Caco-2 (cell line): ENCODE results near the gene AMPH. TPM values are rescaled to one million over a fixed set of nuclear protein-coding genes. Genes with fewer than 3 reads are reported as not detected.

ENCODE experiments used
- BruUV-seq: library from RNA; stranded (reverse); fragments of 400-500 nt; replicated peaks from 2 replicates; lab custom pipeline; 2021; lab: Mats Ljungman, UMichigan
- CTCF ChIA-PET: fragments of 300-600 bp; sonication (Branson Sonifier 250); formaldehyde crosslinking; loops from one replicate; lab custom pipeline; 2022; ENCODE audit warnings: antibody characterized with exemption; lab: Charles Lee
- POLR2A ChIA-PET: fragments of 300-600 bp; sonication (Branson Sonifier 250); formaldehyde crosslinking; loops from one replicate; lab custom pipeline; 2022; ENCODE audit warnings: antibody characterized with exemption; lab: Charles Lee
- DNase-seq, 2 experiments: peaks; one replicate each; pipeline versions ENCODE4 v3.0.0 to v3.0.0-alpha.2; 2020 to 2022
- H3K27me3 ChIP-seq: replicated peaks from 2 replicates; pipeline ENCODE4 v1.6.0; 2011; ENCODE audit warnings: low read length; ENCODE audit not compliant: control insufficient read depth, insufficient read depth
- H3K36me3 ChIP-seq: 2 replicates; pipeline ENCODE4 v1.5.1; 2011; ENCODE audit warnings: low read length; ENCODE audit not compliant: control insufficient read depth, insufficient read depth
- H3K4me1 ChIP-seq: fragments of 250-450 bp; sonication (Bioruptor Pico); 2 replicates; pipeline ENCODE4 v1.5.1; 2020; ENCODE audit warnings: mild to moderate bottlenecking
- H3K4me3 ChIP-seq: 2 replicates; pipeline ENCODE4 v1.5.1; 2011; ENCODE audit warnings: low read depth, mild to moderate bottlenecking, control low read depth, low read length
- H3K9me3 ChIP-seq: fragments of 250-450 bp; sonication (Bioruptor Pico); 2 replicates; pipeline ENCODE4 v1.5.1; 2020; ENCODE audit warnings: mild to moderate bottlenecking, moderate library complexity
- H3K27ac Mint-ChIP-seq: one replicate; pipeline ENCODE4 v1.8.0; 2022; ENCODE audit warnings: mixed read lengths; ENCODE audit not compliant: unreplicated experiment
- H3K27me3 Mint-ChIP-seq: one replicate; pipeline ENCODE4 v1.8.0; 2022; ENCODE audit warnings: mixed read lengths; ENCODE audit not compliant: insufficient read depth, unreplicated experiment
- H3K36me3 Mint-ChIP-seq: one replicate; pipeline ENCODE4 v1.8.0; 2022; ENCODE audit warnings: mild to moderate bottlenecking, mixed read lengths; ENCODE audit not compliant: insufficient read depth, unreplicated experiment
- H3K4me1 Mint-ChIP-seq: one replicate; pipeline ENCODE4 v1.8.0; 2022; ENCODE audit warnings: low read depth, mixed read lengths; ENCODE audit not compliant: unreplicated experiment
- H3K4me3 Mint-ChIP-seq: one replicate; pipeline ENCODE4 v1.8.0; 2022; ENCODE audit warnings: mild to moderate bottlenecking, moderate library complexity, mixed read lengths; ENCODE audit not compliant: unreplicated experiment
- H3K9me3 Mint-ChIP-seq: one replicate; pipeline ENCODE4 v1.8.0; 2022; ENCODE audit warnings: mixed read lengths; ENCODE audit not compliant: unreplicated experiment
- CTCF ChIP-seq, 2 experiments: fragments of 200-600 bp in 1 of 2; IDR thresholded peaks; 1 replicate in 1 of 2; 2 replicates in 1 of 2; pipeline versions ENCODE4 v1.5.1 to v1.8.0; 2011 to 2022; ENCODE audit warnings: antibody characterized with exemption in 1 of 2, control low read depth in 1 of 2, inconsistent platforms in 1 of 2, low read depth in 1 of 2, low read length in 1 of 2, mild to moderate bottlenecking in 1 of 2, moderate library complexity in 1 of 2; ENCODE audit not compliant: insufficient read depth in 1 of 2, severe bottlenecking in 1 of 2, unreplicated experiment in 1 of 2
- intact Hi-C: fragments of 100-400 bp; cut with micrococcal nuclease; formaldehyde crosslinking; loops from one replicate; pipeline ENCODE4 v1.10.0; 2022; ENCODE audit not compliant: unreplicated experiment
- total RNA-seq: library from RNA; stranded (reverse); gene quantifications from 2 replicates; pipeline ENCODE4 v1.2.3, GENCODE V29; 2022

Gene AMPH
- total RNA-seq, 1 experiment from 2014 or later: not detected

GRCh38 chr7:38628630-38629385 is 2.4 kb downstream of the AMPH start:
- Mint-ChIP-seq H3K27me3 (peaks cover 10% of the 10 kb centered on the region), H3K9me3 (no peaks in the 10 kb centered on the region), H3K4me1 (no peaks in the 10 kb centered on the region), H3K36me3 (no peaks in the 10 kb centered on the region), H3K4me3 (no peak overlapping the region), H3K27ac (no peak overlapping the region)
- Histone ChIP-seq H3K27me3 (no peaks in the 10 kb centered on the region; the same call in 1 of the 2 replicates), H3K4me3 (no peak overlapping the region), H3K9me3 (no peaks in the 10 kb centered on the region; the same call in 1 of the 2 replicates), H3K4me1 (no peaks in the 10 kb centered on the region), H3K36me3 (no peaks in the 10 kb centered on the region)
- no peak for TF ChIP-seq CTCF (IDR thresholded peaks at IDR 0.05; ENCODE audit: insufficient read depth in 1 of 2, low read depth in 1 of 2, low read length in 1 of 2, severe bottlenecking in 1 of 2, unreplicated experiment in 1 of 2)
- ChIA-PET CTCF (no interaction called here), POLR2A (no interaction called here)
- no TSS peak for BruUV-seq
- intact Hi-C loops: no loop called here
- no peak for DNase-seq

- no peaks in the 10 kb centered on the region; the same call in 1 of the 2 replicates for H3K27me3 ChIP-seq
- BruUV-seq: no TSS peak
Measured at GRCh38 chr7:38625866-38626265, 5.3 kb downstream of the AMPH start.

GRCh38 chr7:38615665-38616064 is 15.5 kb downstream of the AMPH start:
- Mint-ChIP-seq H3K27ac (no peak overlapping the region), H3K4me3 (no peak overlapping the region), H3K4me1 (no peaks in the 10 kb centered on the region), H3K9me3 (no peaks in the 10 kb centered on the region), H3K27me3 (peaks cover 9% of the 10 kb centered on the region), H3K36me3 (no peaks in the 10 kb centered on the region)
- ChIA-PET POLR2A (no interaction called here), CTCF (no interaction called here)
- Histone ChIP-seq H3K9me3 (no peaks in the 10 kb centered on the region), H3K36me3 (no peaks in the 10 kb centered on the region), H3K4me1 (no peaks in the 10 kb centered on the region), H3K27me3 (no peaks in the 10 kb centered on the region; the same call in 1 of the 2 replicates), H3K4me3 (no peak overlapping the region)
- no peak for TF ChIP-seq CTCF (IDR thresholded peaks at IDR 0.05; ENCODE audit: insufficient read depth in 1 of 2, low read depth in 1 of 2, low read length in 1 of 2, severe bottlenecking in 1 of 2, unreplicated experiment in 1 of 2)
- DNase-seq: no peak
- intact Hi-C loops: no loop called here
- no TSS peak for BruUV-seq

More at GRCh38 chr7:38625866-38626265, 5.3 kb downstream of the AMPH start:
- POLR2A ChIA-PET: no interaction called here
- H3K27ac Mint-ChIP-seq: no peak overlapping the region
- CTCF ChIA-PET: no interaction called here
- Histone ChIP-seq H3K36me3 (no peaks in the 10 kb centered on the region), H3K4me1 (no peaks in the 10 kb centered on the region), H3K4me3 (no peak overlapping the region), H3K9me3 (no peaks in the 10 kb centered on the region; the same call in 1 of the 2 replicates)
- no peak for TF ChIP-seq CTCF (IDR thresholded peaks at IDR 0.05; ENCODE audit: insufficient read depth in 1 of 2, low read depth in 1 of 2, low read length in 1 of 2, severe bottlenecking in 1 of 2, unreplicated experiment in 1 of 2)
- H3K9me3 Mint-ChIP-seq: no peaks in the 10 kb centered on the region
- no peak overlapping the region for H3K4me3 Mint-ChIP-seq
- intact Hi-C loops: no loop called here
- no peaks in the 10 kb centered on the region for H3K4me1 Mint-ChIP-seq
- no peaks in the 10 kb centered on the region for H3K36me3 Mint-ChIP-seq
- peaks cover 12% of the 10 kb centered on the region for H3K27me3 Mint-ChIP-seq
- no peak for DNase-seq
